ENCODE results near the gene ICAM3.

The ICAM3 gene

DNA sequence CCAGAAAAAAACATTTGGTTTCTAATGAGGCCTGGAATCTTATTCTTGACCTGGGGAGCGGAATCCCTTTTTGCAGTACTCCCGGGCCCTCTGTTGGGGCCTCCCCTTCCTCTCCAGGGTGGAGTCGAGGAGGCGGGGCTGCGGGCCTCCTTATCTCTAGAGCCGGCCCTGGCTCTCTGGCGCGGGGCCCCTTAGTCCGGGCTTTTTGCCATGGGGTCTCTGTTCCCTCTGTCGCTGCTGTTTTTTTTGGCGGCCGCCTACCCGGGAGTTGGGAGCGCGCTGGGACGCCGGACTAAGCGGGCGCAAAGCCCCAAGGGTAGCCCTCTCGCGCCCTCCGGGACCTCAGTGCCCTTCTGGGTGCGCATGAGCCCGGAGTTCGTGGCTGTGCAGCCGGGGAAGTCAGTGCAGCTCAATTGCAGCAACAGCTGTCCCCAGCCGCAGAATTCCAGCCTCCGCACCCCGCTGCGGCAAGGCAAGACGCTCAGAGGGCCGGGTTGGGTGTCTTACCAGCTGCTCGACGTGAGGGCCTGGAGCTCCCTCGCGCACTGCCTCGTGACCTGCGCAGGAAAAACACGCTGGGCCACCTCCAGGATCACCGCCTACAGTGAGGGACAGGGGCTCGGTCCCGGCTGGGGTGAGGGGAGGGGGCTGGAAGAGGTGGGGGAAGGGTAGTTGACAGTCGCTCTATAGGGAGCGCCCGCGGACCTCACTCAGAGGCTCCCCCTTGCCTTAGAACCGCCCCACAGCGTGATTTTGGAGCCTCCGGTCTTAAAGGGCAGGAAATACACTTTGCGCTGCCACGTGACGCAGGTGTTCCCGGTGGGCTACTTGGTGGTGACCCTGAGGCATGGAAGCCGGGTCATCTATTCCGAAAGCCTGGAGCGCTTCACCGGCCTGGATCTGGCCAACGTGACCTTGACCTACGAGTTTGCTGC, 52.4 kb downstream of the ICAM3 start, which contains the start of gene ICAM4:
ICAM4 (plus strand) TSS at position 153 of the 935 bp plus-strand sequence; CDS start at position 211, 58 bp downstream.
- Mint-ChIP-seq H3K27ac (peak within 1 kb of the TSS; percentile 84), H3K4me1 (peaks cover 65% of the 10 kb centered on the region), H3K9me3 (no peaks in the 10 kb centered on the region), H3K36me3 (peaks cover 41% of the 10 kb centered on the region), H3K4me3 (peak within 1 kb of the TSS; percentile 63), H3K27me3 (peaks cover 58% of the 10 kb centered on the region)
- DNase-seq, result peak; percentile 75
- CTCF ChIA-PET, result interaction anchor here (0.6 to 2.5 kb wide), 6 partner anchors 10 to 224 kb away, joined by 3 to 15 read pairs (median 3); partner anchors contain the start of genes ICAM1 and TYK2

DNA sequence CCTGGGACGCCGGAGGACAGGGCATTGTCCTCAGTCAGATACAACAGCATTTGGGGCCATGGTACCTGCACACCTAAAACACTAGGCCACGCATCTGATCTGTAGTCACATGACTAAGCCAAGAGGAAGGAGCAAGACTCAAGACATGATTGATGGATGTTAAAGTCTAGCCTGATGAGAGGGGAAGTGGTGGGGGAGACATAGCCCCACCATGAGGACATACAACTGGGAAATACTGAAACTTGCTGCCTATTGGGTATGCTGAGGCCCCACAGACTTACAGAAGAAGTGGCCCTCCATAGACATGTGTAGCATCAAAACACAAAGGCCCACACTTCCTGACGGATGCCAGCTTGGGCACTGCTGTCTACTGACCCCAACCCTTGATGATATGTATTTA, 54.0 kb downstream of the ICAM3 start:
- Mint-ChIP-seq H3K27ac (no peak overlapping the region), H3K36me3 (peaks cover 37% of the 10 kb centered on the region), H3K4me1 (peaks cover 52% of the 10 kb centered on the region)

DNA sequence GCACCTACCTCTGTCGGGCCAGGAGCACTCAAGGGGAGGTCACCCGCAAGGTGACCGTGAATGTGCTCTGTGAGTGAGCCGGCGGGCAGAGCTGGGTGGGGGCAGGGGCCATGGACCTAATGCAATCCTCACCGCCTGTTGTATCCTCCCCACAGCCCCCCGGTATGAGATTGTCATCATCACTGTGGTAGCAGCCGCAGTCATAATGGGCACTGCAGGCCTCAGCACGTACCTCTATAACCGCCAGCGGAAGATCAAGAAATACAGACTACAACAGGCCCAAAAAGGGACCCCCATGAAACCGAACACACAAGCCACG, 54.5 kb downstream of the ICAM3 start:
- DNase-seq, result no peak
- no peak overlapping the region for H3K27ac Mint-ChIP-seq
- H3K36me3 Mint-ChIP-seq, result peaks cover 37% of the 10 kb centered on the region
- peaks cover 36% of the 10 kb centered on the region for H3K27me3 Mint-ChIP-seq
- CTCF ChIA-PET, result interaction anchor here (0.9 to 1.3 kb wide), 3 partner anchors 25 to 106 kb away, joined by 3 to 5 read pairs (median 3); no protein-coding TSS in a partner anchor
- H3K9me3 Mint-ChIP-seq, result no peaks in the 10 kb centered on the region
- H3K4me3 Mint-ChIP-seq, result no peak overlapping the region
- H3K4me1 Mint-ChIP-seq, result peaks cover 50% of the 10 kb centered on the region

More for the DNA sequence above, 54.0 kb downstream of the ICAM3 start:
- CTCF ChIA-PET, result interaction anchor here (1.0 to 1.3 kb wide), 2 partner anchors 104 to 105 kb away, joined by 3 to 5 read pairs; no protein-coding TSS in a partner anchor
- peaks cover 41% of the 10 kb centered on the region for H3K27me3 Mint-ChIP-seq
- H3K4me3 Mint-ChIP-seq, result no peak overlapping the region
- DNase-seq, result no peak
- no peaks in the 10 kb centered on the region for H3K9me3 Mint-ChIP-seq

DNA sequence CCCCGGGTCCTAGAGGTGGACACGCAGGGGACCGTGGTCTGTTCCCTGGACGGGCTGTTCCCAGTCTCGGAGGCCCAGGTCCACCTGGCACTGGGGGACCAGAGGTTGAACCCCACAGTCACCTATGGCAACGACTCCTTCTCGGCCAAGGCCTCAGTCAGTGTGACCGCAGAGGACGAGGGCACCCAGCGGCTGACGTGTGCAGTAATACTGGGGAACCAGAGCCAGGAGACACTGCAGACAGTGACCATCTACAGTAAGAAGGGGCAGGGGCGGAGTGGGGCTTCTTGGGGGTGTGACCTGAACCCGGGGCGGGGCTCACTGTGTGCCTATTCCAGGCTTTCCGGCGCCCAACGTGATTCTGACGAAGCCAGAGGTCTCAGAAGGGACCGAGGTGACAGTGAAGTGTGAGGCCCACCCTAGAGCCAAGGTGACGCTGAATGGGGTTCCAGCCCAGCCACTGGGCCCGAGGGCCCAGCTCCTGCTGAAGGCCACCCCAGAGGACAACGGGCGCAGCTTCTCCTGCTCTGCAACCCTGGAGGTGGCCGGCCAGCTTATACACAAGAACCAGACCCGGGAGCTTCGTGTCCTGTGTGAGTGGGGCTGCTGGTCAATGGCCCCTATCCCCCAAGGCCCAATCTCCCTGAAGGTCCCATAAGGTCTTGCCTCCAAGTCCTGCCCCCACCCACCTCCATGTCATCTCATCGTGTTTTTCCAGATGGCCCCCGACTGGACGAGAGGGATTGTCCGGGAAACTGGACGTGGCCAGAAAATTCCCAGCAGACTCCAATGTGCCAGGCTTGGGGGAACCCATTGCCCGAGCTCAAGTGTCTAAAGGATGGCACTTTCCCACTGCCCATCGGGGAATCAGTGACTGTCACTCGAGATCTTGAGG, 55.1 kb downstream of the ICAM3 start:
- no peak for DNase-seq
- Mint-ChIP-seq H3K4me1 (peaks cover 54% of the 10 kb centered on the region), H3K27ac (no peak overlapping the region), H3K4me3 (no peak overlapping the region), H3K9me3 (no peaks in the 10 kb centered on the region), H3K27me3 (peaks cover 30% of the 10 kb centered on the region), H3K36me3 (peaks cover 42% of the 10 kb centered on the region)
- CTCF ChIA-PET, result interaction anchor here (0.9 to 1.0 kb wide), 2 partner anchors 25 to 106 kb away, joined by 3 read pairs; no protein-coding TSS in a partner anchor
